ENCODE results near the gene SENP2.
"Not testable (repeated sequence)": the region's sequence is repeated elsewhere in the genome, so short reads cannot be mapped to it uniquely, and the experiment has no call there.

Gene SENP2

GRCh38 chr3:185649414-185649813, 63.3 kb downstream of the SENP2 start:
- DNase-seq = no peak

GRCh38 chr3:185651971-185652370, 65.9 kb downstream of the SENP2 start:
- no peak for DNase-seq

- no peak for DNase-seq
These were observed 68.1 kb downstream of the SENP2 start for GRCh38 chr3:185653949-185654757.

GRCh38 chr3:185654758-185655145, 68.7 kb downstream of the SENP2 start:
- DNase-seq = no peak

GRCh38 chr3:185655426-185656320, 69.6 kb downstream of the SENP2 start:
- no peak for DNase-seq

GRCh38 chr3:185656321-185656840, 70.3 kb downstream of the SENP2 start:
- peak; percentile 26 for DNase-seq

GRCh38 chr3:185657211-185657610, 71.1 kb downstream of the SENP2 start:
- DNase-seq = no peak

- no peak for DNase-seq
These were observed 71.8 kb downstream of the SENP2 start for GRCh38 chr3:185657691-185658503.

- no peak for DNase-seq
These were observed 72.4 kb downstream of the SENP2 start for GRCh38 chr3:185658504-185658912.

- no peak for DNase-seq
These were observed 72.8 kb downstream of the SENP2 start for GRCh38 chr3:185658943-185659342.

GRCh38 chr3:185659942-185660921, 74.1 kb downstream of the SENP2 start:
- peak; percentile 80 for DNase-seq

GRCh38 chr3:185661296-185661695, 75.2 kb downstream of the SENP2 start:
- DNase-seq = not testable (repeated sequence)

GRCh38 chr3:185661772-185662171, 75.7 kb downstream of the SENP2 start:
- no peak for DNase-seq

GRCh38 chr3:185663929-185664328, 77.8 kb downstream of the SENP2 start:
- no peak for DNase-seq

GRCh38 chr3:185667574-185667973, 81.5 kb downstream of the SENP2 start:
- no peak for DNase-seq

- DNase-seq = no peak
These were observed 91.2 kb downstream of the SENP2 start for GRCh38 chr3:185677146-185677829.

- no peak for DNase-seq
These were observed 91.9 kb downstream of the SENP2 start for GRCh38 chr3:185678027-185678426.

GRCh38 chr3:185680231-185680630, 94.1 kb downstream of the SENP2 start:
- DNase-seq = no peak

Measured in midbrain (tissue), 1 donor.